K562 (cell line): ENCODE results near the gene CFAP92. TPM values are rescaled to one million over a fixed set of nuclear protein-coding genes. Genes with fewer than 3 reads are reported as not detected.

Experiments used
- BCLAF1 ChIP-seq, 2 experiments: fragments of 450-650 bp in 1 of 2; IDR thresholded peaks; 2 replicates each; pipeline ENCODE4 v1.6.1; 2011 to 2017; ENCODE audit warnings: low read depth in 2 of 2, antibody characterized with exemption in 1 of 2, borderline replicate concordance in 1 of 2, low read length in 1 of 2, mild to moderate bottlenecking in 1 of 2, mixed read lengths in 1 of 2; ENCODE audit not compliant: control insufficient read depth in 1 of 2
- CBX3 ChIP-seq, 2 experiments: IDR thresholded peaks; 1 replicate in 1 of 2; 2 replicates in 1 of 2; pipeline ENCODE4 v1.6.1; 2012; ENCODE audit warnings: inconsistent platforms in 2 of 2, low read length in 2 of 2, borderline replicate concordance in 1 of 2, control low read depth in 1 of 2
- GTF2E2 ChIP-seq: fragments of 200-800 bp; sonication (Bioruptor generic); IDR thresholded peaks from 2 replicates; pipeline ENCODE4 v1.6.1; 2016; ENCODE audit warnings: missing genetic modification characterization, missing compliant biosample characterization
- HES1 ChIP-seq: fragments of 450-650 bp; IDR thresholded peaks from 2 replicates; pipeline ENCODE4 v1.6.1; 2016; ENCODE audit warnings: low read depth, mild to moderate bottlenecking, moderate library complexity
- HMG20A ChIP-seq: fragments of 450-650 bp; formaldehyde crosslinking; conservative IDR thresholded peaks from 2 replicates; pipeline ENCODE4 v1.4.0; 2020; ENCODE audit warnings: mild to moderate bottlenecking, mixed read lengths
- HNRNPUL1 ChIP-seq: fragments of 200-400 bp; formaldehyde crosslinking; IDR thresholded peaks from 2 replicates; pipeline ENCODE4 v1.6.1; 2017; ENCODE audit warnings: low read length
- JUNB ChIP-seq: fragments of 450-650 bp; formaldehyde crosslinking; conservative IDR thresholded peaks from 2 replicates; pipeline ENCODE4 v1.4.0; 2020; ENCODE audit warnings: mild to moderate bottlenecking
- KDM5B ChIP-seq: fragments of 200-600 bp; sonication (generic); IDR thresholded peaks from 2 replicates; pipeline ENCODE4 v1.6.1; 2012; ENCODE audit warnings: low read depth, mild to moderate bottlenecking, moderate library complexity, low read length, control low read depth, inconsistent platforms; ENCODE audit not compliant: insufficient replicate concordance
- MAFF ChIP-seq: IDR thresholded peaks from 2 replicates; pipeline ENCODE4 v1.6.1; 2012; ENCODE audit warnings: low read length, improper control_type of control experiment
- NFE2L1 ChIP-seq: fragments of 450-650 bp; IDR thresholded peaks from 2 replicates; pipeline ENCODE4 v1.6.1; 2016; ENCODE audit warnings: missing genetic modification characterization, low read depth, mild to moderate bottlenecking, missing compliant biosample characterization, moderate library complexity, borderline replicate concordance
- NR2C1 ChIP-seq, 2 experiments: fragments of 450-650 bp; IDR thresholded peaks; 2 replicates each; pipeline ENCODE4 v1.6.1; 2017; ENCODE audit warnings: mild to moderate bottlenecking in 2 of 2, antibody characterized with exemption in 1 of 2, inconsistent platforms in 1 of 2, missing compliant biosample characterization in 1 of 2, missing genetic modification characterization in 1 of 2
- OTX1 ChIP-seq: fragments of 450-650 bp; formaldehyde crosslinking; IDR thresholded peaks from 2 replicates; pipeline ENCODE4 v1.4.0; 2022; ENCODE audit warnings: mild to moderate bottlenecking
- PKNOX1 ChIP-seq: fragments of 450-650 bp; IDR thresholded peaks from 2 replicates; pipeline ENCODE4 v1.6.1; 2016
- SIN3A ChIP-seq, 2 experiments: fragments of 150-350 bp in 1 of 2; IDR thresholded peaks; 2 replicates each; pipeline ENCODE4 v1.6.1; 2011 to 2016; ENCODE audit warnings: borderline replicate concordance in 2 of 2, low read depth in 2 of 2, low read length in 2 of 2, mild to moderate bottlenecking in 2 of 2, moderate library complexity in 2 of 2; ENCODE audit not compliant: control insufficient read depth in 1 of 2
- SMARCC2 ChIP-seq: fragments of 450-650 bp; IDR thresholded peaks from 2 replicates; pipeline ENCODE4 v1.6.1; 2017; ENCODE audit warnings: antibody characterized with exemption, moderate library complexity, mild to moderate bottlenecking, low read depth
- SNRNP70 ChIP-seq: fragments of 200-400 bp; formaldehyde crosslinking; optimal IDR thresholded peaks from 2 replicates; pipeline ENCODE3; 2017; ENCODE audit warnings: low read depth, low read length
- SRSF9 ChIP-seq: fragments of 200-400 bp; formaldehyde crosslinking; IDR thresholded peaks from 2 replicates; pipeline ENCODE4 v1.6.1; 2017; ENCODE audit warnings: low read depth, low read length, borderline replicate concordance
- WHSC1 ChIP-seq: IDR thresholded peaks from one replicate; pipeline ENCODE4 v1.6.1; 2012; ENCODE audit warnings: low read length, control low read depth, inconsistent platforms
- ZBTB2 ChIP-seq: fragments of 450-650 bp; IDR thresholded peaks from 2 replicates; pipeline ENCODE4 v1.6.1; 2016; ENCODE audit warnings: antibody characterized with exemption
- ZNF143 ChIP-seq: sonication (generic); formaldehyde crosslinking; IDR thresholded peaks from 2 replicates; pipeline ENCODE4 v1.9.0; 2022; ENCODE audit warnings: mild to moderate bottlenecking, missing genetic modification reagents
- ZNF780A ChIP-seq: fragments of 250-450 bp; sonication (Bioruptor Pico); IDR thresholded peaks from 2 replicates; pipeline ENCODE4 v1.5.0; 2021; ENCODE audit warnings: mild to moderate bottlenecking
- polyA plus RNA-seq, 8 experiments: library from polyadenylated mRNA; depleted of rRNA in 4 of 8; stranded (reverse) in 5 of 8; unstranded in 3 of 8; fragments of >200 nt; fragmentation: Nextera tagmentation in 2 of 8; fragmentation: Illumina TruSeq in 1 of 8; extraction: Ambion mirVana in 2 of 8; extraction: Trizol in 1 of 8; gene quantifications; 2 replicates each; pipeline versions ENCODE4 v1.2.1 to v1.2.3, GENCODE V29; 2011 to 2014; ENCODE audit warnings: inconsistent platforms in 1 of 8, missing spikeins in 1 of 8
- total RNA-seq, 7 experiments: library from RNA; depleted of rRNA in 6 of 7; stranded (reverse); fragments of >200 nt in 6 of 7; fragmentation: Illumina TruSeq in 2 of 7; extraction: Trizol in 2 of 7; gene quantifications; 2 replicates each; pipeline versions ENCODE4 v1.2.1 to v1.2.3, GENCODE V29; 2011 to 2021; ENCODE audit warnings: low replicate concordance in 1 of 7

CFAP92 gene
- total and polyA plus RNA-seq, 9 of the 15 experiments (the other 6 are each of a cell fraction or from before 2014, with no cell fraction given), result 0.06 to 0.62 (median 0.36) TPM

- TF ChIP-seq ZBTB2 (no peak), SRSF9 (no peak), CBX3 (IDR thresholded peaks at IDR 0.05; ENCODE audit: borderline replicate concordance in 1 of 2, low read length in 2 of 2) (peak in 1 of 2 experiments; percentile 81; a peak in 2 of 3 replicates), SIN3A (IDR thresholded peaks at IDR 0.05; ENCODE audit: borderline replicate concordance in 2 of 2, control insufficient read depth in 1 of 2, low read depth in 2 of 2, low read length in 2 of 2) (no peak), NR2C1 (IDR thresholded peaks at IDR 0.05) (no peak), NR2C1 (tag; IDR thresholded peaks at IDR 0.05) (no peak), JUNB (CRISPR knock-in tag) (no peak), PKNOX1 (no peak), NFE2L1 (tag) (peak; percentile 50), BCLAF1 (IDR thresholded peaks at IDR 0.05; ENCODE audit: borderline replicate concordance in 1 of 2, control insufficient read depth in 1 of 2, low read depth in 2 of 2, low read length in 1 of 2) (no peak), HNRNPUL1 (no peak), KDM5B (no peak), ZNF143 (no peak), MAFF (peak; percentile 91), OTX1 (no peak), HMG20A (no peak), HES1 (no peak), ZNF780A (CRISPR knock-in tag) (no peak), SNRNP70 (no peak), GTF2E2 (no peak), WHSC1 (no peak), SMARCC2 (no peak)
Measured at GRCh38 chr3:128867200-128868125, 126.4 kb downstream of the CFAP92 start (continued).
